Lower leg skin (tissue), 3 donors: ENCODE results near the gene ASCL1.

ENCODE experiments used
- POLR2A ChIP-seq, 2 donors: fragments of 450-650 bp; IDR thresholded peaks; one replicate each; pipeline ENCODE4 v1.6.1; 2016 to 2017; ENCODE audit warnings: antibody characterized with exemption in 2 of 2, mild to moderate bottlenecking in 1 of 2, moderate library complexity in 1 of 2
- TF ChIP-seq, protein P1 (sequence below), 3 donors: fragments of 450-650 bp; IDR thresholded peaks; one replicate each; pipeline ENCODE4 v1.5.1; 2016; ENCODE audit warnings: antibody characterized with exemption in 3 of 3, mild to moderate bottlenecking in 3 of 3, moderate library complexity in 2 of 3

DNA sequence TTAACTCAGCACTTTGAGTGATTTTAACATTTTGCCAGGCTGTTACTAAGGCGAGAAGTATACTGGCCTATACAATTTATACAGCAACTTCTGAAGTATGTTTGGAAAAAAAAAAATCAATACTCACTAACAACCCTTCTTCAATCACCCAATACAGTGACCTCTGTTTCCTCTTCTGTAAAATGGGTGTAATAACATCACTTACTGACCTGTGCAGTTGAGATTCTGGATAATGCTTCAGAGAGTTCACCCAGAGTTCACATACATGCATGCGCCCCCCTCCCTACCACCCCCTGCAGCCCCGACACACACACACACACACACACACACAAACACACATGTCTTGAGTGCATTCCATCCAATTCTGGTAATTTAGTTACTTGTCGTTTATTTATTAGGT lies 49.6 kb upstream of the ASCL1 start:
- TF ChIP-seq, protein P1, sequence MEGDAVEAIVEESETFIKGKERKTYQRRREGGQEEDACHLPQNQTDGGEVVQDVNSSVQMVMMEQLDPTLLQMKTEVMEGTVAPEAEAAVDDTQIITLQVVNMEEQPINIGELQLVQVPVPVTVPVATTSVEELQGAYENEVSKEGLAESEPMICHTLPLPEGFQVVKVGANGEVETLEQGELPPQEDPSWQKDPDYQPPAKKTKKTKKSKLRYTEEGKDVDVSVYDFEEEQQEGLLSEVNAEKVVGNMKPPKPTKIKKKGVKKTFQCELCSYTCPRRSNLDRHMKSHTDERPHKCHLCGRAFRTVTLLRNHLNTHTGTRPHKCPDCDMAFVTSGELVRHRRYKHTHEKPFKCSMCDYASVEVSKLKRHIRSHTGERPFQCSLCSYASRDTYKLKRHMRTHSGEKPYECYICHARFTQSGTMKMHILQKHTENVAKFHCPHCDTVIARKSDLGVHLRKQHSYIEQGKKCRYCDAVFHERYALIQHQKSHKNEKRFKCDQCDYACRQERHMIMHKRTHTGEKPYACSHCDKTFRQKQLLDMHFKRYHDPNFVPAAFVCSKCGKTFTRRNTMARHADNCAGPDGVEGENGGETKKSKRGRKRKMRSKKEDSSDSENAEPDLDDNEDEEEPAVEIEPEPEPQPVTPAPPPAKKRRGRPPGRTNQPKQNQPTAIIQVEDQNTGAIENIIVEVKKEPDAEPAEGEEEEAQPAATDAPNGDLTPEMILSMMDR (IDR thresholded peaks at IDR 0.05): no peak
- no peak for TF ChIP-seq POLR2A (IDR thresholded peaks at IDR 0.05)
